BJ (cell line): ENCODE measurements around the gene IL15RA. TPM values are rescaled to one million over a fixed set of nuclear protein-coding genes. Genes with fewer than 3 reads are reported as not detected.

Experiments used
- CTCF ChIA-PET: fragments of 350-600 bp; formaldehyde crosslinking; extraction: SDS; loops from one replicate; lab custom pipeline; 2021; ENCODE audit warnings: antibody characterized with exemption, inconsistent platforms; lab: Yijun Ruan, JAX
- POLR2A ChIA-PET: fragments of 300-600 bp; sonication (Branson Sonifier 250); formaldehyde crosslinking; extraction: SDS; loops from one replicate; lab custom pipeline; 2021; ENCODE audit warnings: antibody characterized with exemption; lab: Charles Lee
- DNase-seq: peaks from one replicate; pipeline ENCODE4 v3.0.0-alpha.2; 2011; ENCODE audit warnings: low read depth
- H3K27me3 ChIP-seq: 2 replicates; pipeline ENCODE4 v1.6.0; 2011; ENCODE audit warnings: low read length; ENCODE audit not compliant: control insufficient read depth, insufficient read depth
- H3K36me3 ChIP-seq: 2 replicates; pipeline ENCODE4 v1.5.1; 2011; ENCODE audit warnings: low read length; ENCODE audit not compliant: control insufficient read depth, insufficient read depth
- H3K4me3 ChIP-seq: 2 replicates; pipeline ENCODE4 v1.5.1; 2011; ENCODE audit warnings: low read depth, mild to moderate bottlenecking, control low read depth, low read length
- CTCF ChIP-seq: IDR thresholded peaks from 2 replicates; pipeline ENCODE4 v1.5.1; 2011; ENCODE audit warnings: low read depth, mild to moderate bottlenecking, control low read depth, inconsistent platforms, low read length, moderate library complexity; ENCODE audit not compliant: insufficient read depth
- polyA plus RNA-seq: library from polyadenylated mRNA; depleted of rRNA; stranded (reverse); fragments of >200 nt; gene quantifications from 2 replicates; pipeline ENCODE4 v1.2.3, GENCODE V29; 2011

The IL15RA gene
- polyA plus RNA-seq, 1 experiment, result 7.5 TPM

GRCh38 chr10:5944389-5945189, 32.8 kb downstream of the IL15RA start:
- Histone ChIP-seq H3K27me3 (no peaks in the 10 kb centered on the region), H3K4me3 (peak overlapping the region; percentile 20), H3K36me3 (no peaks in the 10 kb centered on the region)
- ChIA-PET POLR2A (no interaction called here), CTCF (interaction anchor here (0.7 to 1.3 kb wide), 4 partner anchors 32 to 202 kb away, joined by 3 to 7 read pairs (median 4); no protein-coding TSS in a partner anchor)
- peak; percentile 100 for DNase-seq
- no peak for TF ChIP-seq CTCF

- DNase-seq, result peak; percentile 47
- Histone ChIP-seq H3K27me3 (no peaks in the 10 kb centered on the region), H3K4me3 (0 out of 2 replicates have a peak overlapping the region, but pooled peaks have one; percentile 11), H3K36me3 (no peaks in the 10 kb centered on the region)
- POLR2A ChIA-PET, result no interaction called here
- TF ChIP-seq CTCF, result no peak
- CTCF ChIA-PET, result interaction anchor here (0.6 kb wide), 2 partner anchors 11 to 83 kb away, joined by 3 to 4 read pairs; no protein-coding TSS in a partner anchor
Observed at GRCh38 chr10:5943536-5943935, 33.8 kb downstream of the IL15RA start.

GRCh38 chr10:5942474-5942873, 34.9 kb downstream of the IL15RA start:
- CTCF ChIA-PET, result interaction anchor here (0.6 to 0.8 kb wide), 2 partner anchors 49 to 129 kb away, joined by 3 read pairs; partner anchors contain the start of gene GDI2
- Histone ChIP-seq H3K36me3 (peaks cover 5% of the 10 kb centered on the region), H3K27me3 (no peaks in the 10 kb centered on the region), H3K4me3 (no peak overlapping the region)
- DNase-seq, result no peak
- POLR2A ChIA-PET, result no interaction called here
- no peak for TF ChIP-seq CTCF

- DNase-seq, result no peak
- ChIA-PET CTCF (interaction anchor here (0.5 to 0.7 kb wide), 3 partner anchors 53 to 186 kb away, joined by 3 read pairs; partner anchors contain the start of gene GDI2), POLR2A (no interaction called here)
- Histone ChIP-seq H3K27me3 (no peaks in the 10 kb centered on the region), H3K36me3 (peaks cover 5% of the 10 kb centered on the region), H3K4me3 (no peak overlapping the region)
- TF ChIP-seq CTCF, result no peak
Observed at GRCh38 chr10:5942001-5942400, 35.3 kb downstream of the IL15RA start.

- CTCF ChIA-PET, result interaction anchor here (0.5 to 0.7 kb wide), 2 partner anchors 53 to 186 kb away, joined by 3 read pairs; no protein-coding TSS in a partner anchor
- Histone ChIP-seq H3K36me3 (peaks cover 5% of the 10 kb centered on the region), H3K27me3 (no peaks in the 10 kb centered on the region), H3K4me3 (no peak overlapping the region)
- no peak for TF ChIP-seq CTCF
- POLR2A ChIA-PET, result no interaction called here
- no peak for DNase-seq
Observed at GRCh38 chr10:5941579-5941978, 35.8 kb downstream of the IL15RA start.
